H1 (cell line): Measurements from ENCODE around the gene LRP3. TPM values are rescaled to one million over a fixed set of nuclear protein-coding genes. Genes with fewer than 3 reads are reported as not detected.

Experiments used
- CTCF ChIA-PET: fragments of 300-600 bp; sonication (Branson Sonifier 250); formaldehyde crosslinking; loops from one replicate; lab custom pipeline; 2021; ENCODE audit not compliant: partially characterized antibody; lab: Charles Lee
- POLR2A ChIA-PET: fragments of 300-600 bp; sonication (Branson Sonifier 250); formaldehyde crosslinking; loops from one replicate; lab custom pipeline; 2021; ENCODE audit warnings: inconsistent platforms; ENCODE audit not compliant: partially characterized antibody; lab: Charles Lee
- DNase-seq, 2 experiments: peaks; one replicate each; pipeline versions ENCODE4 v3.0.0 to v3.0.0-alpha.2; 2010 to 2022; ENCODE audit warnings: low spot score in 2 of 2, low read depth in 1 of 2, mixed read lengths in 1 of 2
- FAIRE-seq: peaks from 2 replicates; lab custom pipeline; 2011; peaks lifted over from hg19 to GRCh38; lab: Jason Lieb, UNC
- H2AFZ ChIP-seq: 2 replicates; pipeline ENCODE4 v1.8.1; 2012; ENCODE audit warnings: low read length, inconsistent platforms
- H2AK5ac ChIP-seq: 2 replicates; pipeline ENCODE4 v1.6.1; 2013; ENCODE audit warnings: low read depth, low read length
- H2BK120ac ChIP-seq: replicated peaks from 2 replicates; pipeline ENCODE3; 2013; ENCODE audit warnings: low read depth, low read length, inconsistent platforms
- H2BK12ac ChIP-seq: 2 replicates; pipeline ENCODE4 v1.6.1; 2013; ENCODE audit warnings: low read depth, low read length
- H2BK15ac ChIP-seq: 2 replicates; pipeline ENCODE4 v1.6.1; 2013; ENCODE audit warnings: low read length
- H2BK20ac ChIP-seq: 2 replicates; pipeline ENCODE4 v1.6.1; 2013; ENCODE audit warnings: low read length
- H2BK5ac ChIP-seq: 2 replicates; pipeline ENCODE4 v1.6.1; 2013; ENCODE audit warnings: low read depth, low read length
- H3K14ac ChIP-seq: 2 replicates; pipeline ENCODE4 v1.6.1; 2013; ENCODE audit warnings: inconsistent platforms; ENCODE audit not compliant: insufficient read length
- H3K18ac ChIP-seq: 2 replicates; pipeline ENCODE4 v1.6.1; 2013; ENCODE audit warnings: low read length; ENCODE audit errors: extremely low read depth
- H3K23ac ChIP-seq: 2 replicates; pipeline ENCODE4 v1.6.1; 2013; ENCODE audit warnings: inconsistent platforms; ENCODE audit not compliant: insufficient read length
- H3K23me2 ChIP-seq: 2 replicates; pipeline ENCODE4 v1.6.1; 2013; ENCODE audit warnings: low read depth, low read length
- H3K27ac ChIP-seq: 2 replicates; pipeline ENCODE4 v1.6.1; 2011; ENCODE audit warnings: low read depth, low read length, inconsistent platforms
- H3K27me3 ChIP-seq, 4 experiments: replicated peaks in 1 of 4; 1 replicate in 1 of 4; 2 replicates in 3 of 4; pipeline versions ENCODE4 v1.6.1 to v1.8.1; 2011 to 2013; ENCODE audit warnings: low read length in 3 of 4, mild to moderate bottlenecking in 3 of 4, inconsistent platforms in 2 of 4, mixed read lengths in 2 of 4, moderate library complexity in 1 of 4; ENCODE audit not compliant: control insufficient read depth in 3 of 4, insufficient read depth in 3 of 4; ENCODE audit errors: extremely low read depth in 1 of 4
- H3K36me3 ChIP-seq, 4 experiments: 2 replicates each; pipeline versions ENCODE4 v1.6.1 to v1.8.1; 2011 to 2013; ENCODE audit warnings: mild to moderate bottlenecking in 4 of 4, low read length in 3 of 4, moderate library complexity in 2 of 4, control low read depth in 1 of 4, inconsistent platforms in 1 of 4; ENCODE audit not compliant: insufficient read depth in 4 of 4, control insufficient read depth in 2 of 4
- H3K4ac ChIP-seq: replicated peaks from 2 replicates; pipeline ENCODE3; 2013; ENCODE audit warnings: low read length, low read depth, mixed read lengths, inconsistent platforms; ENCODE audit not compliant: insufficient read length
- H3K4me1 ChIP-seq, 4 experiments: replicated peaks in 1 of 4; 1 replicate in 1 of 4; 2 replicates in 3 of 4; pipeline versions ENCODE4 v1.6.1 to v1.8.1; 2011 to 2013; ENCODE audit warnings: low read length in 3 of 4, inconsistent platforms in 2 of 4, mixed read lengths in 1 of 4; ENCODE audit not compliant: insufficient read depth in 4 of 4, control insufficient read depth in 3 of 4
- H3K4me2 ChIP-seq, 2 experiments: 2 replicates each; pipeline versions ENCODE4 v1.6.1 to v1.8.1; 2011 to 2013; ENCODE audit warnings: low read depth in 2 of 2, low read length in 2 of 2, control low read depth in 1 of 2, inconsistent platforms in 1 of 2, mild to moderate bottlenecking in 1 of 2; ENCODE audit not compliant: insufficient read depth in 1 of 2
- H3K4me3 ChIP-seq, 4 experiments: fragments of 200-600, 300-600 bp in 1 of 4; sonication (generic), shearing (Covaris generic), sonication (Bioruptor Twin) in 1 of 4; 2 replicates each; pipeline versions ENCODE4 v1.5.1 to v1.8.1; 2011 to 2016; ENCODE audit warnings: low read length in 4 of 4, low read depth in 3 of 4, control low read depth in 2 of 4, inconsistent platforms in 2 of 4, mild to moderate bottlenecking in 2 of 4, mixed read lengths in 1 of 4, moderate library complexity in 1 of 4; ENCODE audit not compliant: insufficient read depth in 2 of 4; ENCODE audit errors: extremely low read depth in 1 of 4
- H3K56ac ChIP-seq: replicated peaks from 2 replicates; pipeline ENCODE3; 2013; ENCODE audit warnings: low read depth, mild to moderate bottlenecking, mixed read lengths, low read length, inconsistent platforms; ENCODE audit not compliant: insufficient read length
- H3K79me1 ChIP-seq: 2 replicates; pipeline ENCODE4 v1.6.1; 2013; ENCODE audit warnings: low read depth, low read length, control low read depth
- H3K79me2 ChIP-seq, 2 experiments: 2 replicates each; pipeline versions ENCODE4 v1.6.1 to v1.8.1; 2012 to 2013; ENCODE audit warnings: low read length in 2 of 2, mild to moderate bottlenecking in 2 of 2, inconsistent platforms in 1 of 2; ENCODE audit not compliant: insufficient read depth in 2 of 2, control insufficient read depth in 1 of 2
- H3K9ac ChIP-seq, 4 experiments: replicated peaks in 1 of 4; 1 replicate in 1 of 4; 2 replicates in 3 of 4; pipeline versions ENCODE4 v1.6.1 to v1.8.1; 2011 to 2013; ENCODE audit warnings: low read depth in 3 of 4, low read length in 3 of 4, control low read depth in 2 of 4, mild to moderate bottlenecking in 2 of 4, moderate library complexity in 2 of 4, inconsistent platforms in 1 of 4; ENCODE audit errors: extremely low read depth in 1 of 4
- H3K9me3 ChIP-seq, 2 experiments: 2 replicates each; pipeline versions ENCODE4 v1.6.1 to v1.8.1; 2012 to 2013; ENCODE audit warnings: mild to moderate bottlenecking in 2 of 2, moderate library complexity in 2 of 2, control low read depth in 1 of 2, inconsistent platforms in 1 of 2, low read depth in 1 of 2, low read length in 1 of 2, mixed read lengths in 1 of 2; ENCODE audit not compliant: insufficient read depth in 2 of 2
- H4K20me1 ChIP-seq, 2 experiments: replicated peaks in 1 of 2; 2 replicates each; pipeline versions ENCODE3 to v1.8.1; 2011 to 2013; ENCODE audit warnings: inconsistent platforms in 2 of 2, low read length in 2 of 2, mild to moderate bottlenecking in 1 of 2; ENCODE audit not compliant: insufficient read depth in 2 of 2, control insufficient read depth in 1 of 2
- H4K5ac ChIP-seq: 2 replicates; pipeline ENCODE4 v1.6.1; 2013; ENCODE audit warnings: low read length, low read depth, mixed read lengths, inconsistent platforms; ENCODE audit not compliant: insufficient read length
- H4K8ac ChIP-seq: 2 replicates; pipeline ENCODE4 v1.8.0; 2013; ENCODE audit warnings: mild to moderate bottlenecking, moderate library complexity, low read length, inconsistent platforms; ENCODE audit not compliant: insufficient read depth; ENCODE audit errors: extremely low read depth
- H4K91ac ChIP-seq: replicated peaks from 2 replicates; pipeline ENCODE3; 2013; ENCODE audit warnings: low read length, mixed read lengths, inconsistent platforms; ENCODE audit not compliant: insufficient read length
- JUND ChIP-seq: IDR thresholded peaks from 2 replicates; pipeline ENCODE4 v1.6.1; 2011; ENCODE audit warnings: mild to moderate bottlenecking, improper control_type of control experiment, low read length
- KDM1A ChIP-seq: fragments of 200-600, 300-600 bp; sonication (generic); IDR thresholded peaks from 2 replicates; pipeline ENCODE4 v1.7.1; 2016; ENCODE audit warnings: mild to moderate bottlenecking, low read length, borderline replicate concordance
- YY1 ChIP-seq: IDR thresholded peaks from 2 replicates; pipeline ENCODE4 v1.6.1; 2011; ENCODE audit warnings: low read depth, mild to moderate bottlenecking, low read length
- ZNF274 ChIP-seq: IDR thresholded peaks from 2 replicates; pipeline ENCODE4 v1.7.0; 2012; ENCODE audit warnings: low read length, borderline replicate concordance; ENCODE audit errors: extremely low read depth
- WGBS, 2 experiments: shearing (Covaris generic) in 1 of 2; methylation state at CpG; one replicate each; pipeline versions ENCODE4 v1.1.6 to v1.1.7; 2013 to 2015; ENCODE audit warnings: low lambda C conversion rate in 2 of 2, mixed read lengths in 2 of 2, inconsistent platforms in 1 of 2, low coverage in 1 of 2, missing lambda C conversion rate in 1 of 2; ENCODE audit not compliant: insufficient replicate concordance in 2 of 2, insufficient coverage in 1 of 2, insufficient read length in 1 of 2; ENCODE audit errors: extremely low coverage in 1 of 2, missing lambda C conversion rate in 1 of 2; 5-methylcytosine and 5-hydroxymethylcytosine counted together
- polyA plus RNA-seq, 7 experiments: library from polyadenylated mRNA; depleted of rRNA in 3 of 7; stranded (reverse) in 5 of 7; unstranded in 2 of 7; fragments of >200 nt in 5 of 7; fragments of 200-250 nt in 2 of 7; gene quantifications; 1 replicate in 5 of 7; 2 replicates in 1 of 7; 4 replicates in 1 of 7; pipeline versions ENCODE4 v1.2.1 to v1.2.3, GENCODE V29; 2011 to 2013; ENCODE audit warnings: missing spikeins in 2 of 7, mixed read lengths in 2 of 7
- total RNA-seq: library from RNA; stranded (reverse); fragmentation: NEBNext Ultra II Directional; extraction: Animal tissue kit (Norgen Biotek cat#: 25700); gene quantifications from 2 replicates; pipeline ENCODE4 v1.2.1, GENCODE V29; 2021
- TF ChIP-seq, protein P1 (sequence below), 3 experiments: IDR thresholded peaks; 1 replicate in 2 of 3; 2 replicates in 1 of 3; pipeline versions ENCODE4 v1.5.1 to v1.6.1; 2011; ENCODE audit warnings: low read length in 3 of 3, mild to moderate bottlenecking in 3 of 3, inconsistent platforms in 2 of 3, low read depth in 1 of 3, moderate library complexity in 1 of 3; ENCODE audit not compliant: insufficient read depth in 1 of 3; ENCODE audit errors: control extremely low read depth in 1 of 3
- TF ChIP-seq, protein P2 (sequence below): IDR thresholded peaks from 2 replicates; pipeline ENCODE4 v1.6.1; 2012; ENCODE audit warnings: inconsistent platforms

Gene LRP3
- total and polyA plus RNA-seq, 2 of the 8 experiments (the other 6 are each of a cell fraction or from before 2014, with no cell fraction given), result 30.3 to 33.7 TPM

DNA sequence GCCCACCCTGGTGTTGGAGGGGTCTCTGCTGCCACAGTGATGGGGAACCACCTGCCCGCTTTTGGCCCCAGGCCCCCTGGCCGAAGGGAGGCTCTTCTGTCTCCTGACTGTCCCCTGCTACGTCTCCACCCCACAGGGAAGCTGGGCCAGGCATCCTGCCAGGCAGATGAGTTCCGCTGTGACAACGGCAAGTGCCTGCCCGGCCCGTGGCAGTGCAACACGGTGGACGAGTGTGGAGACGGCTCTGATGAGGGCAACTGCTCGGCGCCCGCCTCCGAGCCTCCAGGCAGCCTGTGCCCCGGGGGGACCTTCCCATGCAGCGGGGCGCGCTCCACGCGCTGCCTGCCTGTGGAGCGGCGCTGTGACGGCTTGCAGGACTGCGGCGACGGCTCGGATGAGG lies 11.0 kb downstream of the LRP3 start:
- Histone ChIP-seq H3K18ac (no peak overlapping the region), H3K4me2 (no peak overlapping the region), H3K9me3 (no peaks in the 10 kb centered on the region), H3K27me3 (no peaks in the 10 kb centered on the region), H3K9ac (no peak overlapping the region), H4K91ac (no peak overlapping the region), H4K8ac (no peak overlapping the region), H3K56ac (no peak overlapping the region), H2BK5ac (no peak overlapping the region), H2BK20ac (no peak overlapping the region), H2BK15ac (no peak overlapping the region), H3K79me2 (no peaks in the 10 kb centered on the region), H3K36me3 (peaks cover 0 to 28% (median 2%) of the 10 kb centered on the region in 4 experiments; a peak in 4 of 8 replicates), H3K23ac (no peak overlapping the region), H2BK120ac (no peak overlapping the region), H3K23me2 (no peaks in the 10 kb centered on the region), H2AK5ac (no peak overlapping the region), H3K14ac (no peak overlapping the region), H3K79me1 (peaks cover 3% of the 10 kb centered on the region; the same call in 1 of the 2 replicates), H3K4me1 (no peaks in the 10 kb centered on the region), H2AFZ (no peak overlapping the region), H4K5ac (no peak overlapping the region), H3K4ac (no peak overlapping the region), H2BK12ac (no peak overlapping the region), H4K20me1 (peaks cover 4 to 7% of the 10 kb centered on the region in 2 experiments), H3K27ac (no peak overlapping the region), H3K4me3 (no peak overlapping the region)
- ChIA-PET POLR2A (interaction anchor here (1.6 kb wide), 1 partner anchor 9 kb away, joined by 3 read pairs; no protein-coding TSS in a partner anchor), CTCF (no interaction called here)
- 96% methylated on average over 24 of the region's 27 CpGs; no CpG with 5 or more reads in 1 of the 2 experiments for WGBS, 2 experiments
- FAIRE-seq (no peak), DNase-seq (no peak)
- TF ChIP-seq YY1, result no peak
- no peak for TF ChIP-seq ZNF274
- no peak for TF ChIP-seq JUND
- TF ChIP-seq, protein P1, sequence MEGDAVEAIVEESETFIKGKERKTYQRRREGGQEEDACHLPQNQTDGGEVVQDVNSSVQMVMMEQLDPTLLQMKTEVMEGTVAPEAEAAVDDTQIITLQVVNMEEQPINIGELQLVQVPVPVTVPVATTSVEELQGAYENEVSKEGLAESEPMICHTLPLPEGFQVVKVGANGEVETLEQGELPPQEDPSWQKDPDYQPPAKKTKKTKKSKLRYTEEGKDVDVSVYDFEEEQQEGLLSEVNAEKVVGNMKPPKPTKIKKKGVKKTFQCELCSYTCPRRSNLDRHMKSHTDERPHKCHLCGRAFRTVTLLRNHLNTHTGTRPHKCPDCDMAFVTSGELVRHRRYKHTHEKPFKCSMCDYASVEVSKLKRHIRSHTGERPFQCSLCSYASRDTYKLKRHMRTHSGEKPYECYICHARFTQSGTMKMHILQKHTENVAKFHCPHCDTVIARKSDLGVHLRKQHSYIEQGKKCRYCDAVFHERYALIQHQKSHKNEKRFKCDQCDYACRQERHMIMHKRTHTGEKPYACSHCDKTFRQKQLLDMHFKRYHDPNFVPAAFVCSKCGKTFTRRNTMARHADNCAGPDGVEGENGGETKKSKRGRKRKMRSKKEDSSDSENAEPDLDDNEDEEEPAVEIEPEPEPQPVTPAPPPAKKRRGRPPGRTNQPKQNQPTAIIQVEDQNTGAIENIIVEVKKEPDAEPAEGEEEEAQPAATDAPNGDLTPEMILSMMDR (IDR thresholded peaks at IDR 0.05; ENCODE audit: control extremely low read depth in 1 of 3, insufficient read depth in 1 of 3, low read depth in 1 of 3, low read length in 3 of 3), result no peak
- TF ChIP-seq, protein P2, sequence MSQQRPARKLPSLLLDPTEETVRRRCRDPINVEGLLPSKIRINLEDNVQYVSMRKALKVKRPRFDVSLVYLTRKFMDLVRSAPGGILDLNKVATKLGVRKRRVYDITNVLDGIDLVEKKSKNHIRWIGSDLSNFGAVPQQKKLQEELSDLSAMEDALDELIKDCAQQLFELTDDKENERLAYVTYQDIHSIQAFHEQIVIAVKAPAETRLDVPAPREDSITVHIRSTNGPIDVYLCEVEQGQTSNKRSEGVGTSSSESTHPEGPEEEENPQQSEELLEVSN, result no peak
- TF ChIP-seq KDM1A, result no peak
